ENCODE data around the gene FXN. TPM values are rescaled to one million over a fixed set of nuclear protein-coding genes. Genes with fewer than 3 reads are reported as not detected.

FXN gene
- total and polyA plus RNA-seq, 4 donors: 4.7 to 41.7 (median 23.9) TPM

GRCh38 chr9:68995776-68996175, 39.8 kb upstream of the FXN start:
- TF ChIP-seq TAF1 (conservative IDR thresholded peaks at IDR 0.05) (no peak), HNF4G (IDR thresholded peaks at IDR 0.05) (no peak), ATF3 (IDR thresholded peaks at IDR 0.05) (no peak), REST (IDR thresholded peaks at IDR 0.05) (no peak), EGR1 (IDR thresholded peaks at IDR 0.05; ENCODE audit: low read depth in 2 of 2) (no peak), HNF4A (conservative IDR thresholded peaks at IDR 0.05) (no peak), SP1 (IDR thresholded peaks at IDR 0.05) (no peak), YY1 (IDR thresholded peaks at IDR 0.05) (no peak), FOXA1 (IDR thresholded peaks at IDR 0.05) (no peak), FOXA2 (IDR thresholded peaks at IDR 0.05) (no peak), GABPA (IDR thresholded peaks at IDR 0.05 in 1 of 2, conservative IDR thresholded peaks at IDR 0.05 in 1 of 2) (no peak), CTCF (IDR thresholded peaks at IDR 0.05; ENCODE audit: low read depth, low read length, missing input control) (no peak), RXRA (IDR thresholded peaks at IDR 0.05) (no peak), RAD21 (IDR thresholded peaks at IDR 0.05) (no peak), JUND (IDR thresholded peaks at IDR 0.05) (no peak), ZBTB33 (IDR thresholded peaks at IDR 0.05) (no peak), NR2F2 (IDR thresholded peaks at IDR 0.05) (no peak)
- WGBS: 58% methylated on average over 3 of the region's 3 CpGs
- Histone ChIP-seq H3K27ac (ENCODE audit: low read depth in 1 of 2, low read length in 2 of 2) (no peak overlapping the region), H3K4me1 (ENCODE audit: control insufficient read depth in 4 of 4, insufficient read depth in 4 of 4, low read length in 3 of 4) (peaks cover 0 to 6% (median 0%) of the 10 kb centered on the region in 4 donors), H3K9ac (ENCODE audit: low read depth in 1 of 2, low read length in 2 of 2) (no peak overlapping the region), H3K36me3 (ENCODE audit: control insufficient read depth in 4 of 4, insufficient read depth in 3 of 4, low read depth in 1 of 4, low read length in 3 of 4) (no peaks in the 10 kb centered on the region), H3K27me3 (ENCODE audit: control insufficient read depth in 4 of 4, insufficient read depth in 4 of 4, low read length in 3 of 4) (no peaks in the 10 kb centered on the region), H3K4me3 (ENCODE audit: low read depth in 1 of 3, low read length in 3 of 3) (no peak overlapping the region), H3K9me3 (ENCODE audit: control insufficient read depth in 4 of 4, low read length in 3 of 4) (no peaks in the 10 kb centered on the region)
- DNase-seq (ENCODE audit: low spot score): no peak

- Histone ChIP-seq H3K27me3 (ENCODE audit: control insufficient read depth in 4 of 4, insufficient read depth in 4 of 4, low read length in 3 of 4) (peaks cover 0 to 2% (median 0%) of the 10 kb centered on the region in 4 donors), H3K9ac (ENCODE audit: low read depth in 1 of 2, low read length in 2 of 2) (no peak overlapping the region), H3K4me3 (ENCODE audit: low read depth in 1 of 3, low read length in 3 of 3) (no peak overlapping the region), H3K36me3 (ENCODE audit: control insufficient read depth in 4 of 4, insufficient read depth in 3 of 4, low read depth in 1 of 4, low read length in 3 of 4) (no peaks in the 10 kb centered on the region), H3K9me3 (ENCODE audit: control insufficient read depth in 4 of 4, low read length in 3 of 4) (no peaks in the 10 kb centered on the region), H3K27ac (ENCODE audit: low read depth in 1 of 2, low read length in 2 of 2) (no peak overlapping the region), H3K4me1 (ENCODE audit: control insufficient read depth in 4 of 4, insufficient read depth in 4 of 4, low read length in 3 of 4) (peaks cover 0 to 6% (median 0%) of the 10 kb centered on the region in 4 donors)
- 68% methylated on average over 5 of the region's 5 CpGs for WGBS
- TF ChIP-seq FOXA2 (IDR thresholded peaks at IDR 0.05) (no peak), MAX (IDR thresholded peaks at IDR 0.05) (no peak), REST (IDR thresholded peaks at IDR 0.05) (no peak), EGR1 (IDR thresholded peaks at IDR 0.05; ENCODE audit: low read depth in 2 of 2) (no peak), GABPA (IDR thresholded peaks at IDR 0.05 in 1 of 2, conservative IDR thresholded peaks at IDR 0.05 in 1 of 2) (peak; percentile 34 to 42), SP1 (IDR thresholded peaks at IDR 0.05) (no peak)
- DNase-seq (ENCODE audit: low spot score): no peak
Observed at GRCh38 chr9:68996462-68996861, 39.1 kb upstream of the FXN start.
